PFSK-1 (cell line): ENCODE results near the gene SKA1.

Experiments
- FOXP2 ChIP-seq: optimal IDR thresholded peaks from 2 replicates; pipeline ENCODE3; 2011; ENCODE audit warnings: borderline replicate concordance, control low read depth, inconsistent platforms; ENCODE audit not compliant: insufficient read depth; ENCODE audit errors: extremely low read length, extremely low read depth
- POLR2AphosphoS5 ChIP-seq: IDR thresholded peaks from 2 replicates; pipeline ENCODE4 v1.6.1; 2012; ENCODE audit warnings: low read depth, mild to moderate bottlenecking, control low read depth, low read length, moderate library complexity
- REST ChIP-seq, 2 experiments: IDR thresholded peaks; 2 replicates each; pipeline versions ENCODE4 v1.6.1 to v1.8.0; 2011 to 2012; ENCODE audit warnings: low read depth in 2 of 2, low read length in 2 of 2, control low read depth in 1 of 2, inconsistent platforms in 1 of 2, mild to moderate bottlenecking in 1 of 2, moderate library complexity in 1 of 2; ENCODE audit not compliant: insufficient read depth in 1 of 2
- SIN3A ChIP-seq: IDR thresholded peaks from 2 replicates; pipeline ENCODE4 v1.6.1; 2012; ENCODE audit warnings: mild to moderate bottlenecking, low read length, moderate library complexity, borderline replicate concordance; ENCODE audit not compliant: insufficient read depth
- TAF1 ChIP-seq: IDR thresholded peaks from 2 replicates; pipeline ENCODE4 v1.6.1; 2012; ENCODE audit warnings: low read length, control low read depth, borderline replicate concordance; ENCODE audit not compliant: insufficient read depth

The SKA1 gene

GRCh38 chr18:50334546-50335152 is 40.2 kb upstream of the SKA1 start:
- TF ChIP-seq TAF1 (no peak), FOXP2 (no peak), REST (IDR thresholded peaks at IDR 0.05; ENCODE audit: insufficient read depth in 1 of 2, low read depth in 2 of 2, low read length in 2 of 2) (no peak), POLR2AphosphoS5 (no peak), SIN3A (no peak)

DNA sequence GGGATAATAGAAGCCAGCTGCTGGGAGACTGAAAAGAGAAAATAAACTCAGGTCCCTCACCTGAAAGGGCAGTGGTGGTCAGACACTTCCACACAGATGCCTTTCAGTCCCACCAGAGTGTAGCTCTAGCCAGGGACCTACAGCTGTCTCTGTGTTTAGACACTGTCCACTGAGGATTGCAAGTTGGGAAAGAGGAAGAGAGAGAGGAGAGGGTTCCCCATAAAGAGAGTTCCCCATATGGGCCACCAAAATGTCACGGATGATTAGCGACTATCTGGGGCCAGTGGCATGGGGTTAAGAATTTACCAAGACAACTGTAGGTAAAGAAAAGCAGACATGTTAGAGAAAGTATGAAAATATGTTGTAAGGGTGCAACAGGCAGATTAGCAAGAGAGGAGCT is 36.7 kb upstream of the SKA1 start:
- TF ChIP-seq TAF1 (no peak), REST (IDR thresholded peaks at IDR 0.05; ENCODE audit: insufficient read depth in 1 of 2, low read depth in 2 of 2, low read length in 2 of 2) (no peak), POLR2AphosphoS5 (no peak), FOXP2 (no peak), SIN3A (no peak)

DNA sequence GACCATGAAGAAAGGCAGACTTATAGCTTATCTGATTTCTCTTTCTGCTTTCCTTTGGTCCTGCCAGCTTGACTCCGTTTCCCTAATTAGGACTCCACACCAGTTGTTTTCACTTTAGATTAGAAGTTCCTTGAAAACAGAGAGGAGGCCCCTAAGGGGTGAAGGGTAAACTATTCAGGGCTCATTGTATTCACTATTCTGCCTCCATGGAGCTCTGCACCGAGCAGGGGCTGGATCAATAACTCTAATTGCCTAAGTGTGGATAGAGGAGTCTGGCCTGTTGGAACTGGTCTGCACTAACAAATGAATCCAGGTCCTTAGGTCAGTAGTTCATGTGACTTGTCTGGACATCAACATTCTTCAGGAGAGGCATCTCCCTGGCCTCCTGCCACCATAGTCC is 36.1 kb upstream of the SKA1 start:
- TF ChIP-seq POLR2AphosphoS5: no peak
- TF ChIP-seq SIN3A: no peak
- no peak for TF ChIP-seq REST (IDR thresholded peaks at IDR 0.05; ENCODE audit: insufficient read depth in 1 of 2, low read depth in 2 of 2, low read length in 2 of 2)
- TF ChIP-seq FOXP2: no peak
- no peak for TF ChIP-seq TAF1

- no peak for TF ChIP-seq TAF1
- TF ChIP-seq POLR2AphosphoS5: no peak
- no peak for TF ChIP-seq SIN3A
- TF ChIP-seq FOXP2: no peak
- TF ChIP-seq REST (IDR thresholded peaks at IDR 0.05; ENCODE audit: insufficient read depth in 1 of 2, low read depth in 2 of 2, low read length in 2 of 2): no peak
Measured at GRCh38 chr18:50340078-50340477, 34.8 kb upstream of the SKA1 start.

GRCh38 chr18:50341443-50341842 is 33.4 kb upstream of the SKA1 start:
- no peak for TF ChIP-seq REST (IDR thresholded peaks at IDR 0.05; ENCODE audit: insufficient read depth in 1 of 2, low read depth in 2 of 2, low read length in 2 of 2)
- no peak for TF ChIP-seq POLR2AphosphoS5
- no peak for TF ChIP-seq FOXP2
- TF ChIP-seq SIN3A: no peak
- no peak for TF ChIP-seq TAF1
